IMR-90 (cell line): ENCODE data around the gene LENG9. TPM values are rescaled to one million over a fixed set of nuclear protein-coding genes. Genes with fewer than 3 reads are reported as not detected.

Experiments used
- ATAC-seq: fragments of 200-7000 bp; cut with Tn5 transposase; 2 replicates; pipeline ENCODE4 v1.9.1; 2020; ENCODE audit warnings: low read depth, mild to moderate bottlenecking, moderate library complexity
- BruUV-seq: library from RNA; stranded (reverse); fragments of 400-500 nt; replicated peaks from 2 replicates; lab custom pipeline; 2021; lab: Mats Ljungman, UMichigan
- CTCF ChIA-PET: fragments of 300-600 bp; formaldehyde crosslinking; extraction: SDS; loops from one replicate; lab custom pipeline; 2021; ENCODE audit warnings: antibody characterized with exemption; lab: Yijun Ruan, JAX
- POLR2A ChIA-PET: fragments of 300-600 bp; sonication (Branson Sonifier 250); formaldehyde crosslinking; loops from one replicate; lab custom pipeline; 2022; ENCODE audit warnings: antibody characterized with exemption; ENCODE audit not compliant: unreplicated experiment; lab: Charles Lee
- DNase-seq: peaks from one replicate; pipeline ENCODE4 v3.0.0; 2013
- H2AFZ ChIP-seq: replicated peaks from 2 replicates; pipeline ENCODE3; 2013; ENCODE audit warnings: low read length, mild to moderate bottlenecking; ENCODE audit not compliant: poor library complexity
- H2AK5ac ChIP-seq: 2 replicates; pipeline ENCODE4 v1.6.1; 2013; ENCODE audit warnings: low read depth, low read length, inconsistent platforms
- H2AK9ac ChIP-seq: replicated peaks from 2 replicates; pipeline ENCODE3; 2013; ENCODE audit warnings: mild to moderate bottlenecking, low read depth, low read length, moderate library complexity; ENCODE audit not compliant: poor library complexity
- H2BK120ac ChIP-seq: 2 replicates; pipeline ENCODE4 v1.6.1; 2013; ENCODE audit warnings: low read depth, low read length, inconsistent platforms
- H2BK15ac ChIP-seq: 3 replicates; pipeline ENCODE4 v1.6.1; 2013; ENCODE audit warnings: low read depth, low read length, inconsistent platforms
- H2BK20ac ChIP-seq: 2 replicates; pipeline ENCODE4 v1.6.1; 2013; ENCODE audit warnings: low read depth, mild to moderate bottlenecking, inconsistent platforms, low read length, moderate library complexity
- H2BK5ac ChIP-seq: 2 replicates; pipeline ENCODE4 v1.6.1; 2013; ENCODE audit warnings: mild to moderate bottlenecking, low read depth, low read length, inconsistent platforms; ENCODE audit not compliant: poor library complexity, severe bottlenecking
- H3K14ac ChIP-seq: replicated peaks from 2 replicates; pipeline ENCODE4 v1.6.1; 2013; ENCODE audit warnings: low read depth, low read length, inconsistent platforms
- H3K18ac ChIP-seq: 2 replicates; pipeline ENCODE4 v1.6.1; 2013; ENCODE audit warnings: low read depth, low read length, control low read depth
- H3K23ac ChIP-seq: 2 replicates; pipeline ENCODE4 v1.6.1; 2013; ENCODE audit warnings: low read depth, low read length, inconsistent platforms
- H3K27ac ChIP-seq: 2 replicates; pipeline ENCODE4 v1.5.1; 2013; ENCODE audit warnings: mild to moderate bottlenecking, control low read depth, low read length; ENCODE audit not compliant: insufficient read depth
- H3K27me3 ChIP-seq: 2 replicates; pipeline ENCODE4 v1.6.1; 2013; ENCODE audit warnings: low read length; ENCODE audit not compliant: control insufficient read depth, insufficient read depth
- H3K36me3 ChIP-seq: 2 replicates; pipeline ENCODE4 v1.6.1; 2013; ENCODE audit warnings: low read length, mixed read lengths; ENCODE audit not compliant: control insufficient read depth, insufficient read depth
- H3K4ac ChIP-seq: 2 replicates; pipeline ENCODE4 v1.6.1; 2013; ENCODE audit warnings: low read depth, low read length, inconsistent platforms
- H3K4me1 ChIP-seq: 2 replicates; pipeline ENCODE4 v1.6.1; 2013; ENCODE audit warnings: low read length, mixed read lengths; ENCODE audit not compliant: control insufficient read depth, insufficient read depth
- H3K4me2 ChIP-seq: 2 replicates; pipeline ENCODE4 v1.6.1; 2013; ENCODE audit warnings: low read depth, mild to moderate bottlenecking, control low read depth, low read length, moderate library complexity
- H3K4me3 ChIP-seq: 2 replicates; pipeline ENCODE4 v1.5.1; 2013; ENCODE audit warnings: low read depth, mild to moderate bottlenecking, control low read depth, low read length, moderate library complexity; ENCODE audit not compliant: insufficient read depth
- H3K56ac ChIP-seq: 2 replicates; pipeline ENCODE4 v1.6.1; 2013; ENCODE audit warnings: low read length, inconsistent platforms; ENCODE audit not compliant: insufficient read depth; ENCODE audit errors: extremely low read depth
- H3K79me1 ChIP-seq, 2 experiments: 2 replicates each; pipeline ENCODE4 v1.6.1; 2013; ENCODE audit warnings: low read length in 2 of 2, inconsistent platforms in 1 of 2, low read depth in 1 of 2
- H3K9ac ChIP-seq: 2 replicates; pipeline ENCODE4 v1.6.1; 2013; ENCODE audit warnings: low read depth, low read length, control low read depth
- H3K9me1 ChIP-seq: 2 replicates; pipeline ENCODE4 v1.6.1; 2013; ENCODE audit warnings: low read length, inconsistent platforms; ENCODE audit not compliant: insufficient read depth
- H3K9me3 ChIP-seq: 2 replicates; pipeline ENCODE4 v1.6.1; 2013; ENCODE audit warnings: low read length; ENCODE audit not compliant: control insufficient read depth, insufficient read depth
- H4K20me1 ChIP-seq: 2 replicates; pipeline ENCODE4 v1.6.1; 2013; ENCODE audit warnings: low read length, inconsistent platforms; ENCODE audit not compliant: insufficient read depth
- H4K5ac ChIP-seq: 2 replicates; pipeline ENCODE4 v1.6.1; 2013; ENCODE audit warnings: mild to moderate bottlenecking, low read depth, low read length, control low read depth
- H4K8ac ChIP-seq, 2 experiments: 2 replicates each; pipeline ENCODE4 v1.6.1; 2013; ENCODE audit warnings: low read depth in 2 of 2, low read length in 2 of 2, control low read depth in 1 of 2, inconsistent platforms in 1 of 2
- H4K91ac ChIP-seq: 2 replicates; pipeline ENCODE4 v1.6.1; 2013; ENCODE audit warnings: low read depth, low read length, inconsistent platforms; ENCODE audit not compliant: insufficient read depth
- CEBPB ChIP-seq: IDR thresholded peaks from 2 replicates; pipeline ENCODE4 v1.6.1; 2012; ENCODE audit warnings: low read depth, low read length, improper control_type of control experiment
- CTCF ChIP-seq: conservative IDR thresholded peaks from 2 replicates; pipeline ENCODE4 v1.5.1; 2012; ENCODE audit warnings: mild to moderate bottlenecking, low read depth, low read length, improper control_type of control experiment
- POLR2A ChIP-seq: IDR thresholded peaks from 2 replicates; pipeline ENCODE4 v1.6.1; 2012; ENCODE audit warnings: mild to moderate bottlenecking, low read depth, low read length
- RAD21 ChIP-seq: IDR thresholded peaks from 2 replicates; pipeline ENCODE4 v1.6.1; 2012; ENCODE audit warnings: low read length, improper control_type of control experiment
- RCOR1 ChIP-seq: IDR thresholded peaks from 2 replicates; pipeline ENCODE4 v1.6.1; 2012; ENCODE audit warnings: mild to moderate bottlenecking, low read length, improper control_type of control experiment; ENCODE audit not compliant: insufficient replicate concordance
- USF2 ChIP-seq: fragments of 150-350 bp; IDR thresholded peaks from 2 replicates; pipeline ENCODE4 v1.6.1; 2017; ENCODE audit warnings: mild to moderate bottlenecking, antibody characterized with exemption, low read length, low read depth
- WGBS, 2 experiments: methylation state at CpG; one replicate each; pipeline versions ENCODE4 v1.1.5 to v1.1.7; 2013; ENCODE audit warnings: missing lambda C conversion rate in 2 of 2; ENCODE audit not compliant: insufficient read length in 1 of 2; ENCODE audit errors: extremely low coverage in 2 of 2; 5-methylcytosine and 5-hydroxymethylcytosine counted together
- dilution Hi-C: fragments of 300-500 bp; cut with HindIII; formaldehyde crosslinking; loops from one replicate; pipeline ENCODE4 v1.14.3; 2018; ENCODE audit warnings: low sequenced_read_pairs; ENCODE audit not compliant: unreplicated experiment
- in situ Hi-C: fragments of 300-500 bp; cut with MboI; formaldehyde crosslinking; loops from 3 replicates; pipeline ENCODE4 v1.14.3; 2019; ENCODE audit warnings: low sequenced_read_pairs, inconsistent platforms, mixed read lengths
- intact Hi-C: fragments of 100-400 bp; cut with micrococcal nuclease; formaldehyde crosslinking; loops from 2 replicates; pipeline ENCODE4 v1.10.0; 2022
- polyA plus RNA-seq, 3 experiments: library from polyadenylated mRNA; depleted of rRNA; stranded (reverse); fragments of >200 nt; gene quantifications; 2 replicates each; pipeline ENCODE4 v1.2.3, GENCODE V29; 2012; ENCODE audit warnings: low replicate concordance in 1 of 3
- total RNA-seq: library from RNA; depleted of rRNA; stranded (reverse); fragments of >200 nt; gene quantifications from 2 replicates; pipeline ENCODE4 v1.2.3, GENCODE V29; 2012

The LENG9 gene
- total and polyA plus RNA-seq, 2 of the 4 experiments (the other 2 are of a cell fraction), result 0.94 to 1.1 TPM

GRCh38 chr19:54457773-54458647 lies 5.6 kb downstream of the LENG9 start:
- Histone ChIP-seq H3K9me1 (peaks cover 6% of the 10 kb centered on the region; the same call in 1 of the 2 replicates), H3K23ac (no peak overlapping the region), H2AK5ac (no peak overlapping the region), H4K5ac (no peak overlapping the region), H3K9me3 (no peaks in the 10 kb centered on the region), H3K4me1 (peaks cover 18% of the 10 kb centered on the region), H3K4me2 (no peak overlapping the region), H2AFZ (no peak overlapping the region), H3K9ac (no peak overlapping the region), H3K14ac (no peak overlapping the region), H2BK20ac (no peak overlapping the region), H4K91ac (no peak overlapping the region), H3K36me3 (peaks cover 88% of the 10 kb centered on the region), H3K4ac (no peak overlapping the region), H3K79me1 (peaks cover 24 to 67% of the 10 kb centered on the region in 2 experiments), H2BK120ac (no peak overlapping the region), H3K56ac (no peak overlapping the region), H2BK15ac (no peak overlapping the region), H3K4me3 (no peak overlapping the region), H3K27ac (no peak overlapping the region), H2BK5ac (no peak overlapping the region), H2AK9ac (no peak overlapping the region), H3K18ac (no peak overlapping the region), H3K27me3 (no peaks in the 10 kb centered on the region), H4K8ac (no peak overlapping the region), H4K20me1 (peaks cover 73% of the 10 kb centered on the region)
- BruUV-seq, result TSS peak; percentile 23
- TF ChIP-seq CEBPB, result no peak
- TF ChIP-seq RCOR1, result no peak
- no peak for TF ChIP-seq RAD21
- no peak for TF ChIP-seq USF2
- no peak for TF ChIP-seq CTCF
- TF ChIP-seq POLR2A, result no peak
- CTCF ChIA-PET, result no interaction called here
- no peak for DNase-seq
- POLR2A ChIA-PET, result no interaction called here
- WGBS, 2 experiments, result 95% methylated on average over 25 of the region's 42 CpGs; no CpG with 5 or more reads in 1 of the 2 experiments
- no peak for ATAC-seq
- in situ Hi-C loops (loop anchor here (10.0 to 25.0 kb wide), 6 partner anchors 253 to 1679 kb away; partner anchors contain the start of genes NAT14, NDUFA3, OSCAR and PRPF31), dilution Hi-C loops (no loop called here), intact Hi-C loops (no loop called here)
